Measurements from ENCODE around the gene RAD9B.
"Not testable (repeated sequence)": the region's sequence is repeated elsewhere in the genome, so short reads cannot be mapped to it uniquely, and the experiment has no call there.

The RAD9B gene

GRCh38 chr12:110505332-110505731 is 3.2 kb downstream of the RAD9B start:
- Histone ChIP-seq H3K9ac (ENCODE audit: low read depth, low read length) (no peak overlapping the region), H3K9me3 (ENCODE audit: control insufficient read depth, insufficient read depth, low read length) (peaks cover 3% of the 10 kb centered on the region; the same call in 1 of the 2 replicates), H3K36me3 (ENCODE audit: insufficient read depth, low read length) (no peaks in the 10 kb centered on the region), H3K4me1 (ENCODE audit: insufficient read depth, low read length) (no peaks in the 10 kb centered on the region; the same call in 1 of the 2 replicates)

- Histone ChIP-seq H3K9ac (ENCODE audit: low read depth, low read length) (no peak overlapping the region), H3K9me3 (ENCODE audit: control insufficient read depth, insufficient read depth, low read length) (no peaks in the 10 kb centered on the region), H3K4me1 (ENCODE audit: insufficient read depth, low read length) (no peaks in the 10 kb centered on the region), H3K36me3 (ENCODE audit: insufficient read depth, low read length) (no peaks in the 10 kb centered on the region)
Measured at GRCh38 chr12:110508071-110508586, 6.0 kb downstream of the RAD9B start.

- Histone ChIP-seq H3K36me3 (ENCODE audit: insufficient read depth, low read length) (no peaks in the 10 kb centered on the region), H3K4me1 (ENCODE audit: insufficient read depth, low read length) (no peaks in the 10 kb centered on the region), H3K9ac (ENCODE audit: low read depth, low read length) (no peak overlapping the region), H3K9me3 (ENCODE audit: control insufficient read depth, insufficient read depth, low read length) (no peaks in the 10 kb centered on the region)
Measured at GRCh38 chr12:110513842-110514241, 11.7 kb downstream of the RAD9B start.

GRCh38 chr12:110514363-110514762 is 12.2 kb downstream of the RAD9B start:
- Histone ChIP-seq H3K4me1 (ENCODE audit: insufficient read depth, low read length) (no peaks in the 10 kb centered on the region), H3K36me3 (ENCODE audit: insufficient read depth, low read length) (no peaks in the 10 kb centered on the region), H3K9ac (ENCODE audit: low read depth, low read length) (no peak overlapping the region), H3K9me3 (ENCODE audit: control insufficient read depth, insufficient read depth, low read length) (no peaks in the 10 kb centered on the region)

GRCh38 chr12:110516995-110517394 is 14.9 kb downstream of the RAD9B start:
- Histone ChIP-seq H3K9ac (ENCODE audit: low read depth, low read length) (no peak overlapping the region), H3K36me3 (ENCODE audit: insufficient read depth, low read length) (no peaks in the 10 kb centered on the region), H3K4me1 (ENCODE audit: insufficient read depth, low read length) (no peaks in the 10 kb centered on the region), H3K9me3 (ENCODE audit: control insufficient read depth, insufficient read depth, low read length) (no peaks in the 10 kb centered on the region)

- H3K36me3 ChIP-seq (ENCODE audit: insufficient read depth, low read length); H3K9ac ChIP-seq (ENCODE audit: low read depth, low read length); H3K9me3 ChIP-seq (ENCODE audit: control insufficient read depth, insufficient read depth, low read length); H3K4me1 ChIP-seq (ENCODE audit: insufficient read depth, low read length): not testable (repeated sequence)
Measured at GRCh38 chr12:110518014-110518413, 15.9 kb downstream of the RAD9B start.

- not testable (repeated sequence) for H3K9ac ChIP-seq (ENCODE audit: low read depth, low read length); H3K4me1 ChIP-seq (ENCODE audit: insufficient read depth, low read length); H3K36me3 ChIP-seq (ENCODE audit: insufficient read depth, low read length); H3K9me3 ChIP-seq (ENCODE audit: control insufficient read depth, insufficient read depth, low read length)
Measured at GRCh38 chr12:110520876-110521712, 19.0 kb downstream of the RAD9B start.

- Histone ChIP-seq H3K4me1 (ENCODE audit: insufficient read depth, low read length) (no peaks in the 10 kb centered on the region), H3K9me3 (ENCODE audit: control insufficient read depth, insufficient read depth, low read length) (no peaks in the 10 kb centered on the region), H3K36me3 (ENCODE audit: insufficient read depth, low read length) (no peaks in the 10 kb centered on the region), H3K9ac (ENCODE audit: low read depth, low read length) (no peak overlapping the region)
Measured at GRCh38 chr12:110528277-110528839, 26.2 kb downstream of the RAD9B start.

- H3K36me3 ChIP-seq (ENCODE audit: insufficient read depth, low read length): no peaks in the 10 kb centered on the region
- H3K4me1 ChIP-seq (ENCODE audit: insufficient read depth, low read length): 0 out of 2 replicates have a peak, but pooled peaks cover 3% of the 10 kb centered on the region
- no peak overlapping the region for H3K9ac ChIP-seq (ENCODE audit: low read depth, low read length)
- H3K9me3 ChIP-seq (ENCODE audit: control insufficient read depth, insufficient read depth, low read length): no peaks in the 10 kb centered on the region
Measured at GRCh38 chr12:110530511-110530910, 28.4 kb downstream of the RAD9B start.

GRCh38 chr12:110531741-110532333 is 29.7 kb downstream of the RAD9B start:
- 0 out of 2 replicates have a peak, but pooled peaks cover 3% of the 10 kb centered on the region for H3K4me1 ChIP-seq (ENCODE audit: insufficient read depth, low read length)
- peaks cover 3% of the 10 kb centered on the region; the same call in 1 of the 2 replicates for H3K36me3 ChIP-seq (ENCODE audit: insufficient read depth, low read length)
- H3K9ac ChIP-seq (ENCODE audit: low read depth, low read length): no peak overlapping the region
- no peaks in the 10 kb centered on the region for H3K9me3 ChIP-seq (ENCODE audit: control insufficient read depth, insufficient read depth, low read length)

- H3K9me3 ChIP-seq (ENCODE audit: control insufficient read depth, insufficient read depth, low read length): no peaks in the 10 kb centered on the region
- 0 out of 2 replicates have a peak, but pooled peaks cover 3% of the 10 kb centered on the region for H3K4me1 ChIP-seq (ENCODE audit: insufficient read depth, low read length)
- peaks cover 4% of the 10 kb centered on the region; the same call in 1 of the 2 replicates for H3K36me3 ChIP-seq (ENCODE audit: insufficient read depth, low read length)
- H3K9ac ChIP-seq (ENCODE audit: low read depth, low read length): no peak overlapping the region
Measured at GRCh38 chr12:110532644-110533043, 30.5 kb downstream of the RAD9B start.

GRCh38 chr12:110533607-110534006 is 31.5 kb downstream of the RAD9B start:
- peaks cover 8% of the 10 kb centered on the region; the same call in 1 of the 2 replicates for H3K36me3 ChIP-seq (ENCODE audit: insufficient read depth, low read length)
- no peaks in the 10 kb centered on the region for H3K9me3 ChIP-seq (ENCODE audit: control insufficient read depth, insufficient read depth, low read length)
- 0 out of 2 replicates have a peak, but pooled peaks cover 3% of the 10 kb centered on the region for H3K4me1 ChIP-seq (ENCODE audit: insufficient read depth, low read length)
- H3K9ac ChIP-seq (ENCODE audit: low read depth, low read length): no peak overlapping the region

- Histone ChIP-seq H3K4me1 (ENCODE audit: insufficient read depth, low read length) (peaks cover 6% of the 10 kb centered on the region; the same call in 1 of the 2 replicates), H3K9ac (ENCODE audit: low read depth, low read length) (no peak overlapping the region), H3K9me3 (ENCODE audit: control insufficient read depth, insufficient read depth, low read length) (no peaks in the 10 kb centered on the region), H3K36me3 (ENCODE audit: insufficient read depth, low read length) (peaks cover 14% of the 10 kb centered on the region; the same call in 1 of the 2 replicates)
Measured at GRCh38 chr12:110534811-110535210, 32.7 kb downstream of the RAD9B start.

- H3K4me1 ChIP-seq (ENCODE audit: insufficient read depth, low read length): peaks cover 6% of the 10 kb centered on the region; the same call in 1 of the 2 replicates
- H3K36me3 ChIP-seq (ENCODE audit: insufficient read depth, low read length): peaks cover 14% of the 10 kb centered on the region; the same call in 1 of the 2 replicates
- no peaks in the 10 kb centered on the region for H3K9me3 ChIP-seq (ENCODE audit: control insufficient read depth, insufficient read depth, low read length)
- H3K9ac ChIP-seq (ENCODE audit: low read depth, low read length): no peak overlapping the region
Measured at GRCh38 chr12:110536834-110537604, 34.9 kb downstream of the RAD9B start.
